Measurements from ENCODE around the gene MRM3. TPM values are rescaled to one million over a fixed set of nuclear protein-coding genes. Genes with fewer than 3 reads are reported as not detected.

MRM3 gene
- total and polyA plus RNA-seq, 2 donors (not counting 3 experiments of a cell fraction or from before 2014, with no cell fraction given): 17.1 to 19.2 TPM

DNA sequence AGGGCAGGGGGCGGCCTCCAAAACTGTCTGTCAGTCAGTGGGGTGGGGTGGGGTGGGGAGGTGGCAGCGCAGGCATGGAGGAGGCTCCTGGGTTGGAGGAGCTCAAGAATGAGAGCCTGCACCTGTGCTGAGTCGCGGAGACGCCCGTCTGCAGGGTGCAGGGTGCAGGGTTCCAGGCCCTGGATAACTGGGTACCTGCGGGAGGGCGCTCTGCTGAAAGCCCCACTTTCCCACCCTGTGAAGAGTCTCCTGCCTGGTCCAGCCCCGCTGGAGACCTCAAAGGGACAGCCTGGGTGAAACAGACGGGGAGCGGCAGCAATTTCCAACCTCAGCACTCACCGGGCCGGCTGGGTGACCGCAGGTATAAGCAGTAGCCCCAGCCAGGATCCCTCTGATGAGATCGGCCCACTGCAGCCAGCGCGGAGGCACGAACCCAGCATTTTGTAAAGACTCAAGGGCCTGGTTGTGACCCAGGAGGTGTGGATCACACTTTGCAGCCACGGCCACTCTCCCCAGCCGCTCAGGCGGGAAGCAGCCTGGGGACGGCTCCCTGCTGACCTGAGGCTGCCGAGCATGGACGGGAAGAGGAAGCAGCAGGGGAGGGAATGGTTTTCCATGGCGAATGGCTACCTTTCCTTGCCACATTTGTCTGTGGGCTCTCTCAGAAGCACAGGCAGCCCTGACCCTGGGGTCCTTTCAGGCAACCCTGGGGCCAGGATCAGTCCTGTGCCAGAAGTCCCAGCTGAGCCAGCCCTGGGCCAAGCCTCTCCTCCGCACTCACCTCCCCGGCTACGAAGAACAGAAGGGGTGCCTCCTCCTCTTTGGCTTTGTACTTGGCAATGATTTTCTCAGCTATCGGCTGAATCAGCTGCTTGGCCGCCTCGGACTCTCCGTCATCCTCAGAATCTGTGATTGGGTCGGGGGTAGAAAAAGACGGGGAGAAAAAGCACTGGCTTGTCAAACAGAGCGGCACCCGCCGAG is 21.0 kb downstream of the MRM3 start:
- H4K20me1 ChIP-seq (replicated peaks; ENCODE audit: control insufficient read depth, extremely low read depth, insufficient read depth, low read length): no peaks in the 10 kb centered on the region
- ChIA-PET POLR2A (interaction anchor here (0.7 kb wide), 1 partner anchor 21 kb away, joined by 5 read pairs; the partner anchor contains the start of gene GLOD4), CTCF (interaction anchor here (15.3 kb wide), 1 partner anchor 177 kb away, joined by 341 read pairs; the partner anchor contains the start of gene NXN)
- DNase-seq (ENCODE audit: low read depth, low spot score): no peak
- BruUV-seq (replicated peaks): no TSS peak
- no peaks in the 10 kb centered on the region for H3K9me3 ChIP-seq (replicated peaks; ENCODE audit: control insufficient read depth, insufficient read depth, low read length)
- H3K4me1 ChIP-seq (ENCODE audit: control insufficient read depth, extremely low read depth, insufficient read depth, low read length): no peaks in the 10 kb centered on the region
- dilution Hi-C loops (cut with MboI; ENCODE audit: extremely low pct_ligation_motif_present, low sequenced_read_pairs): no loop called here
- no peaks in the 10 kb centered on the region for H3K27me3 ChIP-seq (ENCODE audit: control insufficient read depth in 2 of 2, insufficient read depth in 2 of 2, low read length in 2 of 2)
- H3K4me2 ChIP-seq (ENCODE audit: insufficient read depth, low read length): no peak overlapping the region
- no peak overlapping the region for H3K4me3 ChIP-seq (replicated peaks in 1 of 3; ENCODE audit: insufficient read depth in 1 of 3, low read depth in 1 of 3, low read length in 3 of 3)
- H3K27ac ChIP-seq (ENCODE audit: insufficient read depth, low read depth, low read length): no peak overlapping the region
- no peak for FAIRE-seq
- intact Hi-C loops (cut with micrococcal nuclease): no loop called here
- peaks cover 0 to 11% of the 10 kb centered on the region in 2 experiments for H3K36me3 ChIP-seq (ENCODE audit: control insufficient read depth in 2 of 2, extremely low read depth in 1 of 2, insufficient read depth in 2 of 2, low read length in 2 of 2)
- H3K9ac ChIP-seq (replicated peaks; ENCODE audit: extremely low read depth, insufficient read depth, low read length): no peak overlapping the region
- H2AFZ ChIP-seq (ENCODE audit: low read depth, low read length): no peak overlapping the region
- H3K9me1 ChIP-seq (replicated peaks; ENCODE audit: control insufficient read depth, extremely low read depth, insufficient read depth, low read length): no peaks in the 10 kb centered on the region
- H3K79me2 ChIP-seq (ENCODE audit: control insufficient read depth, insufficient read depth, low read length): no peaks in the 10 kb centered on the region
- TF ChIP-seq, protein P1, sequence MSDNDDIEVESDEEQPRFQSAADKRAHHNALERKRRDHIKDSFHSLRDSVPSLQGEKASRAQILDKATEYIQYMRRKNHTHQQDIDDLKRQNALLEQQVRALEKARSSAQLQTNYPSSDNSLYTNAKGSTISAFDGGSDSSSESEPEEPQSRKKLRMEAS (IDR thresholded peaks at IDR 0.05; ENCODE audit: insufficient read depth, insufficient read length): no peak
- TF ChIP-seq GATA2 (IDR thresholded peaks at IDR 0.05; ENCODE audit: insufficient read depth, insufficient read length, low read depth, low read length) (no peak), POLR2AphosphoS5 (IDR thresholded peaks at IDR 0.05; ENCODE audit: insufficient read depth, low read depth, low read length) (no peak), EZH2 (IDR thresholded peaks at IDR 0.05; ENCODE audit: borderline replicate concordance, low read depth, low read length, severe bottlenecking) (no peak), MYC (IDR thresholded peaks at IDR 0.05; ENCODE audit: low read depth, low read length) (no peak), FOS (IDR thresholded peaks at IDR 0.05; ENCODE audit: borderline replicate concordance, insufficient read depth, low read length) (no peak), POLR2A (IDR thresholded peaks at IDR 0.05; ENCODE audit: low read depth, low read length) (no peak), JUN (IDR thresholded peaks at IDR 0.05; ENCODE audit: borderline replicate concordance, insufficient read depth, insufficient read length, low read depth) (no peak)
- TF ChIP-seq, protein P2, sequence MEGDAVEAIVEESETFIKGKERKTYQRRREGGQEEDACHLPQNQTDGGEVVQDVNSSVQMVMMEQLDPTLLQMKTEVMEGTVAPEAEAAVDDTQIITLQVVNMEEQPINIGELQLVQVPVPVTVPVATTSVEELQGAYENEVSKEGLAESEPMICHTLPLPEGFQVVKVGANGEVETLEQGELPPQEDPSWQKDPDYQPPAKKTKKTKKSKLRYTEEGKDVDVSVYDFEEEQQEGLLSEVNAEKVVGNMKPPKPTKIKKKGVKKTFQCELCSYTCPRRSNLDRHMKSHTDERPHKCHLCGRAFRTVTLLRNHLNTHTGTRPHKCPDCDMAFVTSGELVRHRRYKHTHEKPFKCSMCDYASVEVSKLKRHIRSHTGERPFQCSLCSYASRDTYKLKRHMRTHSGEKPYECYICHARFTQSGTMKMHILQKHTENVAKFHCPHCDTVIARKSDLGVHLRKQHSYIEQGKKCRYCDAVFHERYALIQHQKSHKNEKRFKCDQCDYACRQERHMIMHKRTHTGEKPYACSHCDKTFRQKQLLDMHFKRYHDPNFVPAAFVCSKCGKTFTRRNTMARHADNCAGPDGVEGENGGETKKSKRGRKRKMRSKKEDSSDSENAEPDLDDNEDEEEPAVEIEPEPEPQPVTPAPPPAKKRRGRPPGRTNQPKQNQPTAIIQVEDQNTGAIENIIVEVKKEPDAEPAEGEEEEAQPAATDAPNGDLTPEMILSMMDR (IDR thresholded peaks at IDR 0.05; ENCODE audit: extremely low read depth in 1 of 2, insufficient read depth in 1 of 2, low read depth in 1 of 2, low read length in 2 of 2): no peak
